Stimulated activated CD4-positive, alpha-beta T cell treated with anti-CD3 and anti-CD28 coated beads, Interleukin-4, amount 100 ng/mL, for 1 hour (primary cell): ENCODE measurements around the gene ADGRA1.
"Not testable (repeated sequence)": the region's sequence is repeated elsewhere in the genome, so short reads cannot be mapped to it uniquely, and the experiment has no call there.

Source experiments
- DNase-seq: peaks from one replicate; pipeline ENCODE4 v3.0.0-alpha.2; 2020

The ADGRA1 gene

DNA sequence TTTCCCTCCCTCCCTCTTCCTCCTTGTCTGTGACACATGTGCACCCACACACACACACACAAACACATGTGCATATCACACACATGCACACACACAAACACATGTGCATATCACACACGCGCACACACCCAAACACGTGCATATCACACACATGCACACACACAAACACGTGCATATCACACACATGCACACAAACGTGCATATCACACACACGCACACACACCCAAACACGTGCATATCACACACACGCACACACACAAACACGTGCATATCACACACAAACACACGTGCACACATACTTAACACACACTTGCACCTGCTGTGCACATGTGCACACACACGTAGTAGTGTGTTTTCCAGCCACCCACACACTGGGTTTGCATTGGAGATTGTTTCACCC lies 42.9 kb downstream of the ADGRA1 start:
- DNase-seq: no peak

DNA sequence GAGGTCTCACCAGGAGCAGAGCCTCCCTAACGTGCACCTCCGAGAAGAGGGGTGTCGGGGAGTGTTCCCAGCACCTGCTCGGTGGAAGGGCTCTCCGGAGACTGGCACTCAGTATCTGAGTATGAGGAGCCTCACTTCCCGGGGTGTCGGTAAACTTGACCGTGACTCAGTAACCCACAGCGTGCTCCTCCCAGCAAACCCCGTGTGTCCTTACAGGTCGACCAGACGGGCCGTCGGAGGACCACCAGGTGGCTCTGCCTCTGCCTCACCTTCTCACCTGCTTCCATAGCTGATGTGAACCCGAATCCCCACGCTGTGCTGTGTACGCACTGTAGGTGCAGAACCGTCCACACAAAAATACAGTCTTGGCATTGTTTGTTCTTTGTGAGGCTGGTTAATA lies 43.3 kb downstream of the ADGRA1 start:
- no peak for DNase-seq

DNA sequence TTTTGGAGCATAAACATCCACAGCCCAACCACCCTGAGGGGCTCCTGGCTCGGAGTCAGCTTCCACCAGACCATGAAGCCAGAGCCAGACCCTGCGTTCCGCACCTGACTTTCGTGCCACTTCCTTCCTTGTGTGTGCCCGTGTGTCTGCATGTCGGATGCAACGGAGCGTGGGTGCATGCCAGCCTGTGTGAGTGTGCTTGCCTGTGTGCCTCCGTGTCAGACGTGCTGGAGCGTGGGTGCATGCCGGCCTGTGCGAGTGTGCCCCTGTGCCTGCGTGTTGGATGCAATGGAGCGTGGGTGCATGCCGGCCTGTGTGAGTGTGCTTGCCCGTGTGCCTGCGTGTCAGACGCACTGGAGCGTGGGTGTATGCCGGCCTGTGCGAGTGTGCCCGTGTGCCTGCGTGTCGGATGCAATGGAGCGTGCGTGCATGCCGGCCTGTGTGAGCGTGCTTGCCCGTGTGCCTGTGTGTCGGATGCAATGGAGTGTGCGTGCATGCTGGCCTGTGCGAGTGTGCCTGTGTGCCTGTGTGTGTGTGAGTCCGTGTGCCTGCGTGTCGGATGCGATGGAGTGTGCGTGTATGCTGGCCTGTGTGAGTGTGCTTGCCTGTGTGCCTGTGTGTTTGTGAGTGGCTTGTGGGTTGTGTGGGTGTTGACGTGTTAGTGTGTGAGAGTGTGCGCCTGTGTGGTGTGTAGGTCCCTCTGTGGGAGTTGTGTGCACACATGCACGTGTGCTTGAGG lies 44.2 kb downstream of the ADGRA1 start:
- DNase-seq: no peak

DNA sequence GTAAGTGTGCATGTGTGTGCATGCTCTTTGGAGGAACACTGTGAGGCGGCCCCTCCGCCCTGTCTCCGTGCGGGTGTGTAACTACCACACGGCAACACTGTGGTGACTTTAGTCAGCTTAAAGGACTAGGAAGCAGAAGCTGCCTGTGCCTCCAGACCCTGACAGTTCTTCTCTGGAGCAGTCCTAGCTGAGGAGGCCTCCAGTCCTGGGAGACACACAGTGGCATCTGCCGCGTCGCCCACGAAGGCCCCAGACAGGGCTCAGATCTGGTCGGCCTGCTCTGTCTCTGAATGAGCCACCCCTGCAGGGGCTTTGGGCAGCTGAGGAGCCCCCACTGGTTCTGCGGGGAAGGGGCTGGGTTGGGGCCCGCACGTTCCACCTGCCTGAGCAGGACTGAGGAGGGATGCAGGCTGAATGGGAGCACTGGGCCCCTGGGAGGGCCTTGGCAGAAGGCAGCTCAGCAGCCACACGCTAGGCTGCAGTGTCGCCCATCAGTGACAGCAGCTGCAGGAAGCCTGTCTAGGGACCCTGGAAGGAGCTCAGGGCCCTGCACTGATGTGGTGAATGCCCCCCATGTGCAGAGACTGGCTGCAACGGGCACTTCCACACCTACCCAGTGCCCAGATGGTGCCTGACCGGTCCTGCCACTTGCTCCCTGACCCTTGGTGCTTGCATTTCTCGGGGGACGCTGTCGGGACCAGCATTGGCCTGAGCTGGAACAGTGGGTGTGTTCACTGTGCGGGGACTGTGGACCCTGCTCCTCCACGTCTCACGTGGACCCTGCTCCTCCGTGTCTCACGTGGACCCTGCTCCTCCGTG lies 45.0 kb downstream of the ADGRA1 start:
- DNase-seq: no peak

DNA sequence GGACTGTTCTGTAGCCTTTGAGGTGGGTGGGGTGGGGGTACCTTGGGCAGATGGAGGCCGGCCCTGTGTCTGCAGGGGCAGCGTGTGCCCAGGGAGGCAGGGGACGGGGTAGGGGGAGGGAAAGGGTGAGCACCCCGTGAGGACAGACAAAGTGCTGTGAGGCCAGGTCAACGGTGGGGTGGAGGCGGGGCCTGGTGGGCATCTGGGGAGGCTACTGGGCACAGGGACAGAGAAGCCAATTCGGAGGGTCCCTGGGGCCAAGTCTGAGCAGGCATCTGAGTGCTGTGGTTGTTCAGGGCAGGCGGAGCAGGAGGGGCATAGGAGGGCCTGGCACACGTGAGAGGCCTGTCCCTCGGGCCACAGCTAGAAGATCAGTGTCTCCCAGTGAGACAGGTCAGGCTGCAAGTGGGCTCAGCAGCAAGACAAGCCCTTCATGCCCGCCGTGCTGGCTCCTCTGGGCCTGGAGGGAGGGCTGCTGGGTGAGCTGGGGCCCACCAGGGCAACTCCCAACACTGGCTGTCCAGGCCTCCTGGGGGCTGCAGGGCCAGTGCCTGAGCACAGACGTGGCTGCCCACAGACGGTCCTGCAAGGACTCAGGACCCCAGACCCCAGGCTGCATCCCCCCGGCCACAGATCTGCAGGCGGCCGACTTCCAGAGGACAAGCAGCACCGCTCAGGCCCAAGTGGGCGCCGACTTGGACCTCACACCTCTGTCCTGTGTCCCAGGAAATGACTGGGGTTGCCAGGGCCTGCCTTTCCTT lies 45.9 kb downstream of the ADGRA1 start:
- no peak for DNase-seq

DNA sequence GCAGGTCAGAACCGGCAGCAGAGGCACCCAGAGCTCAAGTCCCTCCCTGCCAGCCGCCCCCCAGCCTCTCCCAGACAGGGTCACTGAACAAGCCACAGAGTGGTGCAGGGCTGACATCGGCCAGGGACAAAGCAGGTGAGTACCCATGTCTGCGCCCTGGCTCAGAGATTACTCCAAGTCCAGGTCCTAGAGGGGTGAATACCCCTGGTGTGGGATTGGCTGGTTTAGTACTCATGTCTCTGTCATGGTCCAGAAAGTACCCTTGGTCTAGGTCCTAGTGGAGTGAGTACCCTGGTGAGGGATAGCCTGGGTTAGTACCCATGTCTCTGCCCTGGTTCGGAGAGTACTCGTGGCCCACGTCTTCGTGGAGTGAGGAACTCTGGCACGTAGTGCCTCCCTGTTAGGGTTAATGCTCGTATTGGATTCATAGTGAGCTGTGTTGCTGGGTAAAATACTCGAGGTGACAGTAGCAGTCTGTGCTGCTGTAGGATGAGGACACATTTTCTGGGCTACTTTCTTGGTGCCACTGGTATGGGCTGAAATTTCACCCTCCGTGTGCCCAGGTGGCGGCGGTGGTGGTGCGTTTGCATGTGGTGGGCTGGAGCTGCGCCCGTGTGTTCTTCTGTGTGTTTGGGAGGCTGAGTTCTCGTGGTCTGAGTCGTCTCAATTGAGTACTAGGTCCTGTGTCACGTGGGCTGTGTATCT lies 46.8 kb downstream of the ADGRA1 start:
- no peak for DNase-seq

DNA sequence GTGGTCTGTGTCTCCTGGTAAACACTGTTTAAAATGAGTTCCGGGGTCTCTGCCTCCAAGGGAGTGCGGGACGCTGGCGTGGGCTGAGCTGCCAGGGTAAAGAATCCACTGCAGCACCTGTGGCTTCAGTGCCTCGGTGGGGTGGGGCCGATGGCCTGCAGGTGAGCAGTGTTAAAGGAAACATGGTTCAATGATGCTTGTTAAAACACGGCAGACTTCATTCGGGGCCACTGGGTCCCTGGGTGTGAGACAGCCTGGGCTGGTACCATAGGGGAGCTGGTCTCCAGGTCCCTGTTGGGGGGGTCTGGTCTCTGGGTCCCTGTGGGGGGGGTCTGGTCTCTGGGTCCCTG lies 47.4 kb downstream of the ADGRA1 start:
- no peak for DNase-seq

DNA sequence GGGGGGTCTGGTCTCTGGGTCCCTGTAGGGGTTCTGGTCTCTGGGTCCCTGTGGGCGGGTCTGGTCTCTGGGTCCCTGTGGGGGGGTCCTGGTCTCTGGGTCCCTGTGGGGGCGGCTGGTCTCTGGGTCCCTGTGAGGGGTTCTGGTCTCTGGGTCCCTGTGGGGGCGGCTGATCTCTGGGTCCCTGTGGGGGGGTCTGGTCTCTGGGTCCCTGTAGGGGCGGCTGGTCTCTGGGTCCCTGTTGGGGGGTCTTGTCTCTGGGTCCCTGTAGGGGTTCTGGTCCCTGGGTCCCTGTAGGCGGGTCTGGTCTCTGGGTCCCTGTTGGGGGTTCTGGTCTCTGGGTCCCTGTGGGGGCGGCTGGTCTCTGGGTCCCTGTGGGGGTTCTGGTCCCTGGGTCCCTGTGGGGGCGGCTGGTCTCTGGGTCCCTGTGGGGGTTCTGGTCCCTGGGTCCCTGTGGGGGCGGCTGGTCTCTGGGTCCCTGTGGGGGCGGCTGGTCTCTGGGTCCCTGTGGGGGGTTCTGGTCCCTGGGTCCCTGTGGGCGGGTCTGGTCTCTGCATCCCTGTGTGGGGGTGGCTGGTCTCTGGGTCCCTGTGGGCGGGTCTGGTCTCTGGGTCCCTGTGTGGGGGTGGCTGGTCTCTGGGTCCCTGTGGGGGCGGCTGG lies 49.9 kb downstream of the ADGRA1 start:
- not testable (repeated sequence) for DNase-seq

DNA sequence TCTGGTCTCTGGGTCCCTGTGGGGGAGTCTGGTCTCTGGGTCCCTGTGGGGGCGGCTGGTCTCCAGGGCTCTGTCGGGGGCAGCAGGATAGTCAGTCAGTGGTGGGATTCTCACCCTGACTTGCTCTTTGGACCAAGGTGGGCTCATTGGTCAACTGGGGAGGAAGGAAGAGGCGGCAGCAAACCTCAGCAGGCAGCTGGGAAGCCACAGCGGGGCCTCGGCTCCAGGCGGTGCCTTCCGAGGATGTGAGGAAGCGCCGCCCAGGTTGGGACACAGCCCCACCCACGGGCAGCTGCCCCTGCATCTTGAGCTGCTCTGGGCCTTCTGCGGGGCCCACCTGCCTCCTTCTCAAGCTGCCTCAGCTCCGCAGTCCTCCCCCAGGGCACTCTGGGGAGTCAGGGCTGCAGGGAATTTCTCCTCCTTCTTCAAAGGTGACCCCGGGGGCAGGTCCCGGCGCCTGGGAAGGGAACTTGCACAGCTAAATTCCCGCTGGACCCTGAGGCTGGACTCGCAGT lies 51.9 kb downstream of the ADGRA1 start:
- no peak for DNase-seq

DNA sequence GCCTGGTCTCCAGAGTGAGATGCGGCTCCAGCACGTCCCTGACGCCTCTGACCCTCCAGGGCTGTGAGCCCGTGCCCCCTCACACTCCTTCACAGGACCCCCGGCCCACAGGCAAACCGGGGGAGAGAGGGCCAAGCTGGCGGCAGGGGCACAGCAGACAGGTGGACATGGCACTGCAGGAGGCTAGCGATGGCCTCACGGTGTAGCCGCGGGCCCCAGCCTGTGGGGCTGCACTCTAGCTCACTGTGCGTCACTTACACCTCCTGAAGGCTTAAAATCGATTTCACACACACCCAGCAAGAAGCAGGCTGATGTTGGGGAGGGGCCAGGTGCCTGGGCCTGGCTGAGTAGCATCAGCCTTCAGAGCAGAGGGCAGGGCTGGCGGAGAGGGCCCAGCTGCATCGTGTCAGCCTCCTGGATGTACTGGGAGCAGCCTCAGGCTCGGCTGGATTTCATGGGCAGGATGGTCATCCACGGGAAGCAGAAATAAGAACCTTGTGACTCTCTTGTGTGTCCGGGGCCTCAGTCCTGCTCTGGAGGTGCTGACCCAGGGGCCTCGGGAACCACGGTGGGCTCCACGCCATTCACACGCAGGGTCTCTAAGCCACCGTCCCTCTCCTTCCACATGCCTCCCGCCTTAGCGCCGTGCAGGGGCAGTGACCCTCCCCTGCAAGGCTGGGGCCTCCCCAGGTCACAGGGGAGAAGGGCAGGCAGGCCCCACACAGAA lies 52.9 kb downstream of the ADGRA1 start:
- DNase-seq: no peak

DNA sequence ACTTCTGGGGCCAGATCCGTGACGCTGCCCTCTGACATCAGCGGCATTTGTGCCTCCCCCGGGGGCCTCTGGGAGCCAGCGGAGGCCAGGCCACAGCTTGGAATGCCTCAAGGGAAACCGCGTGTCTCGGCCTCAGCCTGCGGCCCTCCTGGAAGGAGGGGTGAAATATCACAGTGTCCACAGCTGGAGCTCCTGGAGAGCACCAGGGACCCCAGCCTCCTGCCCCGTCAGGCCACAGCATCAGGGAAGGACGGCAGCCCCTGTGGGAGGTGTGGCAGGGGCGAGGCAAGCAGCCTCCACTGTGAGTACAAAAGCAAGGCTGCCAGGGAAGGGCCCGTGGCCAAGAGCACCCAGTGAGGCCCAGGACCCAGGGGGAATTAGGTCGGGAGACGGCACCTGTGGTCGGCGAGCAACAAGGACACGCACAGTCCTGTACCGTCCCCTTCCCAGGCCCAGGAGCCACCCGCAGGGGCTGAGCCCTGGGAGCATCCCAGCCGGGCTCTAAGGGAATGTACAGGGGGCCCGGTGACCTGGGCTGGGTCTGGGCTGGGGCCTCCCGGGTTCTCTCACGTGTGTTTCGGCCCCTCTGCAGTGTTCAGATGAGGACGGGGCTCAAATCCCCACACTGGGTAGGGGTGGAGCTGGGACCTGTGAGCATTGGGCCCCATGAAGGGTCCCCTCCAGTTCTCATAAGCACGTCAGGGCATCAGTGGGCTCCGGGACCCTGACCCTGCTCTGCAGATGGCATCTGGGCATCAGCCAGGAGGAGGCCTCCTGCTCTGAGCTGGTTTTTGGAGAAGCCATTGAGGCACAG lies 53.6 kb downstream of the ADGRA1 start:
- DNase-seq: no peak

DNA sequence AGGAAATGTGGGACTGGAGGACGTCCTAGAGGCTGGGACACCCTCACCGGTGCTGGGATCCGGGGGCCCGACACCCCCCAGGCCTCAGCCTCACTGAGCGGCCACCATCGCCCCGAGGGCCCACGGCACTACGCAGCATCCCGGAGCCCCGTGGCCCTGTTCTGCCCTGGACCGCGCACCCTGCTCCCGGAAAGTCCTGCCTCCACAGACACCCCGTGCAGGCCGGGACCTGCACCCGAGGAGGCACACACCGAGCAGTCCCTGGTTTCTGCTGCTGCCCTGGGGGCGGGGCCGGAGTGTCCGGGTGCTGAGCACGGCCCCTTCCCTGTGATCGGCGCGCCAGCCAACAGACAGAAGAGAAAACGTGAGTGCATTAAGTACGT lies 54.2 kb downstream of the ADGRA1 start:
- no peak for DNase-seq

DNA sequence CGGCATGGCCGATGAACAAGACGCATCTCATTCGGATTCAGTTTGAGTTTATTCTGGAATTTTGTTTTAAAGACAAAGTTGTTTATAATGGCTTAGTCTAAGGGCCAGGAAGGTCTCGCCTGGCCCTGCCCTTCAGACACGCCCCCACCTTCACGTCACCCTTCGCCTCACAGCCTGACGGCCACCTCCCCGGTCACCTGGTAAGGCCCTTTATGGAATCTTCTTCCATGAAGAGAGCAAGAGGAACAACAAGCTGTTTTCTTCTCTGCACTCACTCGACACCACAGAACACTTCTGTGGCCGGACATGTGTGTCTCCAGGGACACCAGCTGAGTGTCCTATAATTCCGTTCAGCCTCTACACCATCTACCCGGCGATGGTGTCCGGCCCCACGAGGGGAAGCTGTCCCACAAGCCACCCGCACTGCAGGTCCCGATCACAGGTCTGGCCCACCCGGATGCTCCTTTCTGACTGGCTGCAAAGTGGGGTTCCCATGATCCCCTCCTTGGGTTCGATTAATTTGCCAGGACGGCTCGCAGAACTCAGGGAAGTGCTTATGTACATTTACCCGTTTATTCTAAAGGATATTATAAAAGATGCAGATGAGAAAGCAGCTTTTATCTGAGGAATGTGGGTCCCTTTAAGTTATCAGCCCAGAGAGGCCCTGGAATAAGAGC lies 54.9 kb downstream of the ADGRA1 start:
- no peak for DNase-seq

DNA sequence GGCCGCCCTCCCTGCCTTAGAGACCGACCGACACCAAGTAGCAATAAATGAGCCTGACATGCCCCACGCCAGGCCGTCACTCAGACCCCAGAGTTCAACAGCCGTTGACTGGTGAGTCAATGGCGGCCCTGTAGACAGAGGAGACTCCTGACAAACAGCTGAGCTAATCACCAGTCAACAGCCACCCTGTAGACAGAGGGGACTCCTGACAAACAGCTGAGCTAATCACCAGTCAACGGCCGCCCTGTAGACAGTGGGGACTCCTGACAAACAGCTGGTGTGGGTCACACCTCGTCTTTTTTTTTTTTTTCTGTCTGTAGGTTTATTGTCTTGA lies 55.4 kb downstream of the ADGRA1 start:
- DNase-seq: no peak

DNA sequence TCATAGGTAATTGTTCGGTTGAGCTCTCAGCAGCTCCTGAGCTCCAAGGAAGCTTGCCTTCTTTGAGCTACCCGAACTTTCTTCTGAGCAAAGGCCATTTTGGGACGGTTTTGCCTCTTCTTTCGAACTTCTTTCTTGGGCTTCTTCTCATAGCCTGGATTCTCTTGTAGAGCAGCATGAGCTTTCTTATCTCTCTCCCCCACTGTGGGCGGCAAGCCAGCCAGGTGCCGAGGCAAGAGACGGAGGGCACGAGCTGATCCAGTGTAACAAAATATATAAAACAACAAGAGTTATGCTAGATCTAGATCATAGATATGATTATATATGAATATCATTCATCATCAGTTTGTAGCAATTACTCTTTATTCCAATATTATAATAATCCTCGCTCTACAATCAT lies 55.8 kb downstream of the ADGRA1 start:
- DNase-seq: no peak

DNA sequence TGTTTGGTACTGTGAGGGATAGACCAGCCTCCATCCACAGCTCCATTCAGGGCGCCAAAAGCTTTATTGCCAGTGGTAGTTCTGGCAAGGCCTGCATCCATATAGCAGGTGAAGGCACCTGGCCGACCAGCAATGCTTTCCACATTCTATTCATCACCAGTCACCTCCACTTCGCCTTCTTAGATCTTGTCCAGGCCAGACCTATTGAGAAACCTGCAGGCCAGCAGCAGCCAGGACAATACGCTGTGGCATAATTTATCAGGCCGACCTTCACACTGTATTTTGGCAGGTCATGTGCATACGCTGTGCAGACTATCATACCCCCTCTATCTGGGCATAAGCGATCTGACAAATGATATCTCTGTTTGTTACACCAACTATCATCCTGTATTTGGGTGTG lies 57.0 kb downstream of the ADGRA1 start:
- DNase-seq: no peak

DNA sequence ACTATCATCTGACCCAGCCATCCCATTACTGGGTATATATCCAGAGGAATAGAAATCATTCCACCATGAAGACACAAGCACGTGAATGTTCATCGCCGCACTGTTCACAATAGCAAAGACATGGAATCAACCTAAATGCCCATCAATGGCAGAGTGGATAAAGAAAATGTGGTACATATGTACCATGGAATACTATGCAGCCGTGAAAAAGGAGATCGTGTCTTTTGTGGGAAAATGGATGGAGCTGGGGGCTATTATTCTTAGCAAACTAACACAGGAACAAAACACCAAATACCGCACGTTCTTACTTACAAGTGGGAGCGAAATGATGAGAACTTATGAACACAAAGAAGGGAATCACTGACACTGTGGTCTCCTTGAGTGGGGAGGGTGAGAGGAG lies 62.5 kb downstream of the ADGRA1 start:
- DNase-seq: no peak

DNA sequence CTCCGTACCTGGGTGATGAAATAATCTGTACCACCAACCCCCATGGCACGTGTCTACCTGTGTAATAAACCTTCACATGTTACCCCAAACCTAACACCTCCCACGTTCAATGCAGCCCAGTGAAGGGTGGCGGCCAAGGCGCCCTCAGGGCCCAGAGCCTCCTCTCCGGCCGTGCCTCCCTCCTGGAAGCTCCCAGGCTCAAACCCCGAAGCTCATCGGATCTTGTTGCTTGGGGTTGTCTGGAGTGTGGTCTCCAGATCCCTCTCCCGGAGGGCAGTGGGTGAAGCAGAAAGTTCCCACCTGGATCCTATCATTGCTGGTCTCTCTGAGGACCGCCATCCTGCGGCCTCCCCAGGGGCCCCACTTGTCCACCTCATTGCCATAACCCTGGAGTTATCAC lies 62.9 kb downstream of the ADGRA1 start:
- DNase-seq: no peak

DNA sequence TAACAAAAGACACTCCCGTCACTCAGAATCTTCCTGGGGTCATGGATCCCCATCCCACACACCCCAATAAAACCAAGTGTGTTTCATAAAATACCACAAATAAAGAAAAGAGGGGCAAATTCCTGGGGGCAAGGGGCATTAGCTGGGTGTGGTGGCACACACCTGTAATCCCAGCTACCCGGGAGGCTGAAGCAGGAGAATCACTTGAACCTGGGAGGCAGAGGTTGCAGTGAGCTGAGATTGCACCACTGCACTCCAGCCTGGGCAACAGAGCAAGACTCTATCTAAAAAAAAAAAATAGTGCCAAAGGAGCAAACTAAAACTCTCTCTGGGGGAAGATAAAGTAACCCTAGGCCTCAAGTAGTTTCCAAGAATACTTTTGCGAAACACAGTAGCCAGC lies 63.3 kb downstream of the ADGRA1 start:
- DNase-seq: not testable (repeated sequence)

DNA sequence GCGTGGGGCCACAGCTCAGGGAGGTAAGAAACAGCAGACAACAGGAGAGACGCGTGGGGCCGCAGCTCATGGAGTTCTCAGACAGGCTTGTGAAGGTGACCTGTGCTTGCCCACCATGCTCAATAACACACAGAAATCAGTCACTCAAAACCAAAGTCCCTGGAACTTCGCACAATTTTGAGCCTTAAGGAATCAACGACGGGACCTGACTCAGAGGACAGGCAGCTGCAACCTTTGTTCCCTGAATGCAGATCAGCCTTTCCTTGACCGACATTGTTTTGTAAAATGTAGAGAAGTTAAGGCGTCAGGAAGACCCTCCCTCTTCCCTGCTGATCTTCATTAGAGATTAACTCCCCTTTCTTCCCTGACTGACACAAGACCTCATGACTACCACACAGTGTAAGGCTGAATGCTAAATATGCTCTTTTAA lies 63.8 kb downstream of the ADGRA1 start:
- DNase-seq: no peak
